ENCODE data around the gene TNFSF15. TPM values are rescaled to one million over a fixed set of nuclear protein-coding genes. Genes with fewer than 3 reads are reported as not detected.

The TNFSF15 gene
- total and polyA plus RNA-seq, 2 donors (not counting 1 experiment from before 2014, with no cell fraction given) = 0.03 TPM; not detected in 1

DNA sequence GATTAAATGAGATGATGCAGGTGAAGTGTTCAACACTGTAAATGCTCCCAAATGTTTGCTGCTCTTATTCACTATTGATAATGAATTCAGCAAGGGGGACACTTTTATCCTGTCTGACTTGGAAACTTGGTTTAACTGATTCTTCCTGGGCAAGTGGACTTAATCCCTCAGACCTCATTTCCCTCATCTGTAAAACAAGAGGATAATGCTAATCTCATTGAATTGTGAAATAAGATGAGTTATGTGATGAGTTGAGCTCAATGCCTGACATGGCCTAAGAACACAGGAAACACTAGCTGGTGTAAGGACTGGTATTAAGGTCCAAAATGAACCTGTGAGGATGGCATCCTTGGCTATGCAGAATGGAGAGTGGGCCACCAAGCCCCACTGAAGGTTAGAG lies 23.3 kb downstream of the TNFSF15 start:
- no peak overlapping the region for H2AFZ ChIP-seq (ENCODE audit: insufficient read depth, low read depth, low read length, poor library complexity, severe bottlenecking)
- H3K27me3 ChIP-seq (replicated peaks in 1 of 4; ENCODE audit: control extremely low read depth in 1 of 4, control insufficient read depth in 3 of 4, insufficient read depth in 4 of 4, low read length in 3 of 4) = peaks cover 0 to 29% (median 7%) of the 10 kb centered on the region in 4 experiments
- intact Hi-C loops (cut with micrococcal nuclease) = no loop called here
- no peaks in the 10 kb centered on the region for H3K36me3 ChIP-seq (replicated peaks in 1 of 2; ENCODE audit: control extremely low read depth in 1 of 2, control insufficient read depth in 1 of 2, extremely low read depth in 1 of 2, insufficient read depth in 2 of 2, low read length in 1 of 2)
- H4K20me1 ChIP-seq (ENCODE audit: control insufficient read depth, insufficient read depth, low read length, poor library complexity, severe bottlenecking) = no peaks in the 10 kb centered on the region
- H3K9me3 Mint-ChIP-seq (ENCODE audit: insufficient read depth) = no peaks in the 10 kb centered on the region
- no peaks in the 10 kb centered on the region for H3K9me3 ChIP-seq (ENCODE audit: control extremely low read depth in 1 of 3, control insufficient read depth in 2 of 3, insufficient read depth in 1 of 3, low read length in 2 of 3)
- DNase-seq = no peak
- H3K4me1 Mint-ChIP-seq = peaks cover 40% of the 10 kb centered on the region
- H3K27me3 Mint-ChIP-seq = peaks cover 35% of the 10 kb centered on the region
- peaks cover 30 to 35% of the 10 kb centered on the region in 2 donors for H3K4me1 ChIP-seq (ENCODE audit: control insufficient read depth in 2 of 2, insufficient read depth in 2 of 2, low read length in 2 of 2)
- no peak for ATAC-seq (ENCODE audit: low read depth)
- no peaks in the 10 kb centered on the region for H3K79me2 ChIP-seq (ENCODE audit: control insufficient read depth, insufficient read depth, low read length)
- no peak overlapping the region for H3K27ac ChIP-seq (ENCODE audit: low read length in 2 of 2)
- no peak overlapping the region for H3K4me3 Mint-ChIP-seq
- no peak overlapping the region for H3K9ac ChIP-seq (ENCODE audit: low read length)
- CTCF ChIA-PET = no interaction called here
- H3K4me3 ChIP-seq (ENCODE audit: control extremely low read depth in 1 of 5, extremely low read depth in 1 of 5, insufficient read depth in 1 of 5, low read depth in 2 of 5, low read length in 4 of 5) = no peak overlapping the region
- H3K27ac Mint-ChIP-seq = no peak overlapping the region
- TF ChIP-seq, protein P1, sequence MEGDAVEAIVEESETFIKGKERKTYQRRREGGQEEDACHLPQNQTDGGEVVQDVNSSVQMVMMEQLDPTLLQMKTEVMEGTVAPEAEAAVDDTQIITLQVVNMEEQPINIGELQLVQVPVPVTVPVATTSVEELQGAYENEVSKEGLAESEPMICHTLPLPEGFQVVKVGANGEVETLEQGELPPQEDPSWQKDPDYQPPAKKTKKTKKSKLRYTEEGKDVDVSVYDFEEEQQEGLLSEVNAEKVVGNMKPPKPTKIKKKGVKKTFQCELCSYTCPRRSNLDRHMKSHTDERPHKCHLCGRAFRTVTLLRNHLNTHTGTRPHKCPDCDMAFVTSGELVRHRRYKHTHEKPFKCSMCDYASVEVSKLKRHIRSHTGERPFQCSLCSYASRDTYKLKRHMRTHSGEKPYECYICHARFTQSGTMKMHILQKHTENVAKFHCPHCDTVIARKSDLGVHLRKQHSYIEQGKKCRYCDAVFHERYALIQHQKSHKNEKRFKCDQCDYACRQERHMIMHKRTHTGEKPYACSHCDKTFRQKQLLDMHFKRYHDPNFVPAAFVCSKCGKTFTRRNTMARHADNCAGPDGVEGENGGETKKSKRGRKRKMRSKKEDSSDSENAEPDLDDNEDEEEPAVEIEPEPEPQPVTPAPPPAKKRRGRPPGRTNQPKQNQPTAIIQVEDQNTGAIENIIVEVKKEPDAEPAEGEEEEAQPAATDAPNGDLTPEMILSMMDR (IDR thresholded peaks at IDR 0.05) = no peak
- no peak for TF ChIP-seq EZH2 (IDR thresholded peaks at IDR 0.05; ENCODE audit: borderline replicate concordance, insufficient read depth, low read depth, low read length, poor library complexity, severe bottlenecking)
- POLR2A ChIA-PET = interaction anchor here (0.7 kb wide), 1 partner anchor 421 kb away, joined by 9 read pairs; no protein-coding TSS in a partner anchor
- no peak overlapping the region for H3K4me2 ChIP-seq (replicated peaks; ENCODE audit: low read depth, low read length, poor library complexity, severe bottlenecking)

GRCh38 chr9:114779352-114779845 lies 26.4 kb downstream of the TNFSF15 start:
- Mint-ChIP-seq H3K4me1 (peaks cover 35% of the 10 kb centered on the region), H3K27ac (no peak overlapping the region), H3K27me3 (peaks cover 48% of the 10 kb centered on the region), H3K9me3 (ENCODE audit: insufficient read depth) (no peaks in the 10 kb centered on the region), H3K4me3 (no peak overlapping the region)
- ATAC-seq (ENCODE audit: low read depth) (no peak), DNase-seq (no peak)
- H3K27ac ChIP-seq (ENCODE audit: low read length in 2 of 2) = no peak overlapping the region
- no peak overlapping the region for H2AFZ ChIP-seq (ENCODE audit: insufficient read depth, low read depth, low read length, poor library complexity, severe bottlenecking)
- no peaks in the 10 kb centered on the region for H3K36me3 ChIP-seq (replicated peaks in 1 of 2; ENCODE audit: control extremely low read depth in 1 of 2, control insufficient read depth in 1 of 2, extremely low read depth in 1 of 2, insufficient read depth in 2 of 2, low read length in 1 of 2)
- no peak overlapping the region for H3K4me2 ChIP-seq (replicated peaks; ENCODE audit: low read depth, low read length, poor library complexity, severe bottlenecking)
- peaks cover 32 to 35% of the 10 kb centered on the region in 2 donors for H3K4me1 ChIP-seq (ENCODE audit: control insufficient read depth in 2 of 2, insufficient read depth in 2 of 2, low read length in 2 of 2)
- ChIA-PET CTCF (no interaction called here), POLR2A (no interaction called here)
- H3K9ac ChIP-seq (ENCODE audit: low read length) = no peak overlapping the region
- H3K4me3 ChIP-seq (ENCODE audit: control extremely low read depth in 1 of 5, extremely low read depth in 1 of 5, insufficient read depth in 1 of 5, low read depth in 2 of 5, low read length in 4 of 5) = no peak overlapping the region
- H3K9me3 ChIP-seq (ENCODE audit: control extremely low read depth in 1 of 3, control insufficient read depth in 2 of 3, insufficient read depth in 1 of 3, low read length in 2 of 3) = no peaks in the 10 kb centered on the region
- 78% methylated on average over 2 of the region's 4 CpGs for WGBS (ENCODE audit: insufficient coverage)
- peaks cover 0 to 50% (median 21%) of the 10 kb centered on the region in 4 experiments for H3K27me3 ChIP-seq (replicated peaks in 1 of 4; ENCODE audit: control extremely low read depth in 1 of 4, control insufficient read depth in 3 of 4, insufficient read depth in 4 of 4, low read length in 3 of 4)
- H3K79me2 ChIP-seq (ENCODE audit: control insufficient read depth, insufficient read depth, low read length) = no peaks in the 10 kb centered on the region
- intact Hi-C loops (cut with micrococcal nuclease) = no loop called here
- TF ChIP-seq, protein P1 (IDR thresholded peaks at IDR 0.05) = no peak
- no peak for TF ChIP-seq EZH2 (IDR thresholded peaks at IDR 0.05; ENCODE audit: borderline replicate concordance, insufficient read depth, low read depth, low read length, poor library complexity, severe bottlenecking)
- H4K20me1 ChIP-seq (ENCODE audit: control insufficient read depth, insufficient read depth, low read length, poor library complexity, severe bottlenecking) = no peaks in the 10 kb centered on the region
